Kidney capillary endothelial cell (primary cell): ENCODE measurements around the gene CNTNAP2.

Experiments
- DNase-seq: peaks from one replicate; pipeline ENCODE4 v3.0.0-alpha.2; 2018; ENCODE audit warnings: low spot score

The CNTNAP2 gene

GRCh38 chr7:148107443-148108127, 1991.0 kb downstream of the CNTNAP2 start:
- no peak for DNase-seq

- DNase-seq = no peak
Observed at GRCh38 chr7:148108381-148108780, 1991.8 kb downstream of the CNTNAP2 start.

- DNase-seq = no peak
Observed at GRCh38 chr7:148110097-148110868, 1993.7 kb downstream of the CNTNAP2 start.

- DNase-seq = no peak
Observed at GRCh38 chr7:148114804-148115203, 1998.2 kb downstream of the CNTNAP2 start.

GRCh38 chr7:148115308-148115707, 1998.7 kb downstream of the CNTNAP2 start:
- DNase-seq = no peak

- DNase-seq = no peak
Observed at GRCh38 chr7:148116195-148116594, 1999.6 kb downstream of the CNTNAP2 start.

GRCh38 chr7:148116829-148117403, 2000.3 kb downstream of the CNTNAP2 start:
- no peak for DNase-seq

GRCh38 chr7:148118371-148118770, 2001.8 kb downstream of the CNTNAP2 start:
- no peak for DNase-seq

GRCh38 chr7:148121401-148121800, 2004.8 kb downstream of the CNTNAP2 start:
- no peak for DNase-seq

- no peak for DNase-seq
Observed at GRCh38 chr7:148121847-148122246, 2005.2 kb downstream of the CNTNAP2 start.

- no peak for DNase-seq
Observed at GRCh38 chr7:148124477-148124876, 2007.9 kb downstream of the CNTNAP2 start.

- DNase-seq = no peak
Observed at GRCh38 chr7:148127374-148127773, 2010.8 kb downstream of the CNTNAP2 start.

GRCh38 chr7:148129023-148129422, 2012.4 kb downstream of the CNTNAP2 start:
- DNase-seq = no peak

GRCh38 chr7:148135116-148135515, 2018.5 kb downstream of the CNTNAP2 start:
- no peak for DNase-seq

- DNase-seq = no peak
Observed at GRCh38 chr7:148135997-148136396, 2019.4 kb downstream of the CNTNAP2 start.

- peak; percentile 24 for DNase-seq
Observed at GRCh38 chr7:148142660-148143248, 2026.2 kb downstream of the CNTNAP2 start.

- DNase-seq = peak; percentile 15
Observed at GRCh38 chr7:148144827-148145226, 2028.2 kb downstream of the CNTNAP2 start.

- DNase-seq = no peak
Observed at GRCh38 chr7:148146346-148146745, 2029.7 kb downstream of the CNTNAP2 start.

- DNase-seq = no peak
Observed at GRCh38 chr7:148147438-148147837, 2030.8 kb downstream of the CNTNAP2 start.

- DNase-seq = no peak
Observed at GRCh38 chr7:148148456-148148855, 2031.9 kb downstream of the CNTNAP2 start.

GRCh38 chr7:148149730-148150129, 2033.1 kb downstream of the CNTNAP2 start:
- DNase-seq = no peak

- no peak for DNase-seq
Observed at GRCh38 chr7:148151778-148152177, 2035.2 kb downstream of the CNTNAP2 start.
